ENCODE data around the gene VASN. TPM values are rescaled to one million over a fixed set of nuclear protein-coding genes. Genes with fewer than 3 reads are reported as not detected.

The VASN gene
- total RNA-seq, 1 experiment from 2014 or later, result 45.3 TPM

DNA sequence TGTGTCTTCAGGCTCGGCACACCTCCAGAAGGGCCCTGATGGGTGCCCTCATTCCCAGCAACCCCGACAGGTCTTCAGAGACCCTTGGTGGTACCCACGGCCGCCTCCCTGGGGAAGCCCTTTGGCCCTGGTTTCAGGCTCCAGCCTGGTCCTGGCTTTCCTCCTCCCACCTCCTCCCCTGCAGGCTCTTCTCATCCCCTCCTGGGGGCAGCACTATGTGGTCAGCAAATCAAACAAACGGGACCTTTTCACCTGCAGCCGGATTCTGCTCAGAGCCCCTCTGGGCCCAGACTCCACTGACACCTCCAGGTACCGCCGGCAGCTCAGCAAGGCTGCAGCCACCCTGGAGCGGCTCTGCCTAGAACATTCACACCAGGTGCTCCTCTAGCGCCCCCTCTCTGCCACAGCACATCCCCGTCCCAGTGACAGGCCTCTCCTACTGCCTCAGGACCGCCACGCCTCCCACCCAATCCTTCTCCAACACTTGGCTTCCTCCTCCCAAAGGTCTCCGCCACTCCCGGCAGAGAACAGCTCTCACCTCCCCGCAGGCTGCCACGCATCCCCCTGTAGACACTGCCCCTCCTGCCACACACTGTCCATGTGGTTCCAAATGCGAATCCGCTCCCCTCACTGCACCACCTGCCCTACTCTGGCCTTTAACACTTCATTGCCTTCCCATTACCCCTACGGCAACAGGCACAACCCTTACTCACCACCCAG, 32.8 kb downstream of the VASN start:
- ChIA-PET CTCF (interaction anchor here (2.8 kb wide), 1 partner anchor 11 kb away, joined by 16 read pairs; no protein-coding TSS in a partner anchor), POLR2A (ENCODE audit: unreplicated experiment) (interaction anchor here (0.5 to 0.6 kb wide), 3 partner anchors 40 to 212 kb away, joined by 3 to 8 read pairs (median 3); no protein-coding TSS in a partner anchor)
- no peaks in the 10 kb centered on the region for H3K27me3 ChIP-seq (ENCODE audit: insufficient read depth, low read depth)
- no TSS peak for BruUV-seq (replicated peaks)
- intact Hi-C loops (cut with micrococcal nuclease; ENCODE audit: unreplicated experiment), result loop anchor here (5.0 kb wide), 2 partner anchors 152 to 712 kb away; no protein-coding TSS in a partner anchor
- H4K20me1 ChIP-seq (ENCODE audit: insufficient read depth), result no peaks in the 10 kb centered on the region
- no peaks in the 10 kb centered on the region for H3K9me2 ChIP-seq (ENCODE audit: insufficient read depth)
- H3K9me3 ChIP-seq (ENCODE audit: insufficient read depth, low read depth), result no peaks in the 10 kb centered on the region
- no peaks in the 10 kb centered on the region for H3K36me3 ChIP-seq (ENCODE audit: low read depth)
- peak in 1 of 2 experiments; percentile 50 for DNase-seq
- TF ChIP-seq EZH2 (IDR thresholded peaks at IDR 0.05; ENCODE audit: low read depth), result no peak
- TF ChIP-seq, protein P1, sequence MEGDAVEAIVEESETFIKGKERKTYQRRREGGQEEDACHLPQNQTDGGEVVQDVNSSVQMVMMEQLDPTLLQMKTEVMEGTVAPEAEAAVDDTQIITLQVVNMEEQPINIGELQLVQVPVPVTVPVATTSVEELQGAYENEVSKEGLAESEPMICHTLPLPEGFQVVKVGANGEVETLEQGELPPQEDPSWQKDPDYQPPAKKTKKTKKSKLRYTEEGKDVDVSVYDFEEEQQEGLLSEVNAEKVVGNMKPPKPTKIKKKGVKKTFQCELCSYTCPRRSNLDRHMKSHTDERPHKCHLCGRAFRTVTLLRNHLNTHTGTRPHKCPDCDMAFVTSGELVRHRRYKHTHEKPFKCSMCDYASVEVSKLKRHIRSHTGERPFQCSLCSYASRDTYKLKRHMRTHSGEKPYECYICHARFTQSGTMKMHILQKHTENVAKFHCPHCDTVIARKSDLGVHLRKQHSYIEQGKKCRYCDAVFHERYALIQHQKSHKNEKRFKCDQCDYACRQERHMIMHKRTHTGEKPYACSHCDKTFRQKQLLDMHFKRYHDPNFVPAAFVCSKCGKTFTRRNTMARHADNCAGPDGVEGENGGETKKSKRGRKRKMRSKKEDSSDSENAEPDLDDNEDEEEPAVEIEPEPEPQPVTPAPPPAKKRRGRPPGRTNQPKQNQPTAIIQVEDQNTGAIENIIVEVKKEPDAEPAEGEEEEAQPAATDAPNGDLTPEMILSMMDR (conservative IDR thresholded peaks at IDR 0.05), result peak; percentile 73
- no peak overlapping the region for H3K4me2 ChIP-seq
- no peak overlapping the region for H2AFZ ChIP-seq
- H3K79me2 ChIP-seq (ENCODE audit: low read depth), result no peaks in the 10 kb centered on the region
- H3F3A ChIP-seq (ENCODE audit: insufficient read depth, low read depth), result no peaks in the 10 kb centered on the region
- H3K27ac ChIP-seq, result no peak overlapping the region
- peaks cover 4% of the 10 kb centered on the region; the same call in 1 of the 2 replicates for H3K4me1 ChIP-seq (replicated peaks; ENCODE audit: insufficient read depth)
- no peak overlapping the region for H3K4me3 ChIP-seq

- Histone ChIP-seq H3K79me2 (ENCODE audit: low read depth) (no peaks in the 10 kb centered on the region), H4K20me1 (ENCODE audit: insufficient read depth) (no peaks in the 10 kb centered on the region), H3K27me3 (ENCODE audit: insufficient read depth, low read depth) (no peaks in the 10 kb centered on the region), H3K4me3 (no peak overlapping the region), H3K27ac (no peak overlapping the region), H3K4me1 (replicated peaks; ENCODE audit: insufficient read depth) (peaks cover 4% of the 10 kb centered on the region; the same call in 1 of the 2 replicates), H3K36me3 (ENCODE audit: low read depth) (no peaks in the 10 kb centered on the region), H3F3A (ENCODE audit: insufficient read depth, low read depth) (no peaks in the 10 kb centered on the region), H3K9me3 (ENCODE audit: insufficient read depth, low read depth) (no peaks in the 10 kb centered on the region), H3K9me2 (ENCODE audit: insufficient read depth) (no peaks in the 10 kb centered on the region), H3K4me2 (no peak overlapping the region), H2AFZ (no peak overlapping the region)
- BruUV-seq (replicated peaks), result no TSS peak
- ChIA-PET CTCF (no interaction called here), POLR2A (ENCODE audit: unreplicated experiment) (interaction anchor here (0.5 to 0.6 kb wide), 2 partner anchors 41 to 235 kb away, joined by 3 read pairs; no protein-coding TSS in a partner anchor)
- DNase-seq, result no peak
- intact Hi-C loops (cut with micrococcal nuclease; ENCODE audit: unreplicated experiment), result loop anchor here (5.0 kb wide), 2 partner anchors 153 to 713 kb away; no protein-coding TSS in a partner anchor
- TF ChIP-seq EZH2 (IDR thresholded peaks at IDR 0.05; ENCODE audit: low read depth), result no peak
- TF ChIP-seq, protein P1 (conservative IDR thresholded peaks at IDR 0.05), result no peak
Measured at GRCh38 chr16:4404967-4405696, 33.5 kb downstream of the VASN start.

DNA sequence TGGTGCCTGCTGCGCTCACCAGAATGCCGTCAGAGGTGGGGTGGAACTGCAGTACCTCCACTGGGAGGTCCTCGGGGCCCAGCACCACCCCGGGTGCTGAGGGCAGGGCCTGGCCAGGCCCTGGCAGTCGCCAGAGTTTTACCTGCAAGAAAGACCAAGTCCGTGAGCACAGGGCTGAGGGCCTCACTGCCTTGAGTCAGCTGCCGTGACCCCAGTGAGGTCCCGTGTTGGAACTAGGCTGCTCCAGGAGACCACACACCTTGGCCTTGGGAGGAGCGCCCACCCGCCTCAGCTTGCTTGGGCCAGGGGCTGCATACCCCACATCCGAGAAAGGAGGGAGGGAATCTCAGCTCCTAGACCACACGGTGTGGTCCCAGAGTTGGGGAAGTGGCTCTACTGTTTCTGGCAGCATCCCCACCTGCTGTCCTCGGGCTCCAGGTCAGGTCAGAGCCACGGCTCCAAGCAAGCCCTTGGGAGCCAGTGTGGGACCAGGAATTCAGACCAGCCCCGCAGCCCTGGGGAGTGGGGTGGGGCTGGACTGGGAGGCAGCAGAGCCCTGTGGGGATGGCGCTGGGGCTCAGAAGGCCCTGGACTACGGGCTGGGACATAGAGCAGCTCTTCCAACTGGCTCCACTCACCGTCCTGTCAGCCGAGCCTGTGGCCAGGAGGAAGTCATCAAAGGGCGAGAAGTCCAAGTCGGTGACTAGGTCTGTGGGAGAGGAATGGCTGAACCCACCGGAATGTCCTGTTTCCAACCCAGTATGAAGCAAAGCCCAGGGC, 36.1 kb downstream of the VASN start:
- Histone ChIP-seq H3F3A (ENCODE audit: insufficient read depth, low read depth) (no peaks in the 10 kb centered on the region), H3K27ac (no peak overlapping the region), H3K4me2 (no peak overlapping the region), H4K20me1 (ENCODE audit: insufficient read depth) (no peaks in the 10 kb centered on the region), H2AFZ (no peak overlapping the region), H3K36me3 (ENCODE audit: low read depth) (no peaks in the 10 kb centered on the region), H3K4me3 (no peak overlapping the region), H3K79me2 (ENCODE audit: low read depth) (0 out of 2 replicates have a peak, but pooled peaks cover 1% of the 10 kb centered on the region), H3K27me3 (ENCODE audit: insufficient read depth, low read depth) (no peaks in the 10 kb centered on the region), H3K9me2 (ENCODE audit: insufficient read depth) (no peaks in the 10 kb centered on the region), H3K4me1 (replicated peaks; ENCODE audit: insufficient read depth) (no peaks in the 10 kb centered on the region), H3K9me3 (ENCODE audit: insufficient read depth, low read depth) (no peaks in the 10 kb centered on the region)
- intact Hi-C loops (cut with micrococcal nuclease; ENCODE audit: unreplicated experiment), result no loop called here
- BruUV-seq (replicated peaks), result no TSS peak
- TF ChIP-seq, protein P1 (conservative IDR thresholded peaks at IDR 0.05), result no peak
- peak in 1 of 2 experiments; percentile 77 for DNase-seq
- ChIA-PET CTCF (no interaction called here), POLR2A (ENCODE audit: unreplicated experiment) (no interaction called here)
